ENCODE data around the gene FKBP10. TPM values are rescaled to one million over a fixed set of nuclear protein-coding genes. Genes with fewer than 3 reads are reported as not detected.
"Not testable (repeated sequence)": the region's sequence is repeated elsewhere in the genome, so short reads cannot be mapped to it uniquely, and the experiment has no call there.

FKBP10 gene
- polyA plus RNA-seq, 1 donor from 2014 or later: not detected

- Mint-ChIP-seq H3K9me3 (no peaks in the 10 kb centered on the region), H3K4me3 (peak overlapping the region; percentile 30 to 93 (median 76)), H3K27me3 (peaks cover 7% of the 10 kb centered on the region), H3K4me1 (peaks cover 0 to 11% (median 11%) of the 10 kb centered on the region in 3 donors), H3K27ac (peak overlapping the region in 1 of 3 donors; percentile 31), H3K36me3 (no peaks in the 10 kb centered on the region)
Observed at GRCh38 chr17:41813152-41813680, 412 bp downstream of the FKBP10 start.

GRCh38 chr17:41813699-41814124 lies 908 bp downstream of the FKBP10 start:
- Mint-ChIP-seq H3K9me3 (no peaks in the 10 kb centered on the region), H3K36me3 (no peaks in the 10 kb centered on the region), H3K27ac (peak overlapping the region in 1 of 3 donors; percentile 14), H3K4me1 (peaks cover 0 to 11% (median 11%) of the 10 kb centered on the region in 3 donors), H3K27me3 (peaks cover 8% of the 10 kb centered on the region), H3K4me3 (peak overlapping the region in 2 of 4 donors; percentile 82 to 93)

GRCh38 chr17:41814195-41814594 lies 1.4 kb downstream of the FKBP10 start:
- peak overlapping the region in 1 of 4 donors; percentile 82 for H3K4me3 Mint-ChIP-seq
- H3K36me3 Mint-ChIP-seq: no peaks in the 10 kb centered on the region
- peaks cover 0 to 11% (median 11%) of the 10 kb centered on the region in 3 donors for H3K4me1 Mint-ChIP-seq
- H3K27ac Mint-ChIP-seq: peak overlapping the region in 1 of 3 donors; percentile 14
- peaks cover 8% of the 10 kb centered on the region for H3K27me3 Mint-ChIP-seq
- no peaks in the 10 kb centered on the region for H3K9me3 Mint-ChIP-seq

GRCh38 chr17:41816637-41817320 lies 4.0 kb downstream of the FKBP10 start:
- Mint-ChIP-seq H3K4me3 (peak overlapping the region in 1 of 4 donors; percentile 32), H3K27me3 (peaks cover 9% of the 10 kb centered on the region), H3K36me3 (no peaks in the 10 kb centered on the region), H3K27ac (no peak overlapping the region), H3K4me1 (peaks cover 0 to 9% (median 5%) of the 10 kb centered on the region in 3 donors), H3K9me3 (no peaks in the 10 kb centered on the region)

- peak overlapping the region in 1 of 4 donors; percentile 17 for H3K4me3 Mint-ChIP-seq
- H3K27ac Mint-ChIP-seq: no peak overlapping the region
- H3K36me3 Mint-ChIP-seq: no peaks in the 10 kb centered on the region
- H3K9me3 Mint-ChIP-seq: no peaks in the 10 kb centered on the region
- peaks cover 0 to 4% (median 1%) of the 10 kb centered on the region in 3 donors for H3K4me1 Mint-ChIP-seq
- peaks cover 6% of the 10 kb centered on the region for H3K27me3 Mint-ChIP-seq
Observed at GRCh38 chr17:41818024-41818423, 5.2 kb downstream of the FKBP10 start.

GRCh38 chr17:41821776-41822175 lies 9.0 kb downstream of the FKBP10 start:
- no peak overlapping the region for H3K27ac Mint-ChIP-seq
- no peaks in the 10 kb centered on the region for H3K9me3 Mint-ChIP-seq
- peak overlapping the region in 1 of 4 donors; percentile 23 for H3K4me3 Mint-ChIP-seq
- peaks cover 6% of the 10 kb centered on the region for H3K27me3 Mint-ChIP-seq
- H3K4me1 Mint-ChIP-seq: no peaks in the 10 kb centered on the region
- H3K36me3 Mint-ChIP-seq: peaks cover 2% of the 10 kb centered on the region

GRCh38 chr17:41822216-41823140 lies 9.7 kb downstream of the FKBP10 start:
- Mint-ChIP-seq H3K36me3 (peaks cover 2% of the 10 kb centered on the region), H3K9me3 (no peaks in the 10 kb centered on the region), H3K27me3 (peaks cover 6% of the 10 kb centered on the region), H3K27ac (no peak overlapping the region), H3K4me3 (no peak overlapping the region), H3K4me1 (no peaks in the 10 kb centered on the region)

- Mint-ChIP-seq H3K4me1 (no peaks in the 10 kb centered on the region), H3K4me3 (no peak overlapping the region), H3K27ac (no peak overlapping the region), H3K9me3 (no peaks in the 10 kb centered on the region), H3K36me3 (peaks cover 2% of the 10 kb centered on the region), H3K27me3 (peaks cover 6% of the 10 kb centered on the region)
Observed at GRCh38 chr17:41823141-41823524, 10.3 kb downstream of the FKBP10 start.

- peaks cover 4% of the 10 kb centered on the region for H3K27me3 Mint-ChIP-seq
- no peak overlapping the region for H3K4me3 Mint-ChIP-seq
- H3K4me1 Mint-ChIP-seq: no peaks in the 10 kb centered on the region
- no peak overlapping the region for H3K27ac Mint-ChIP-seq
- peaks cover 2% of the 10 kb centered on the region for H3K36me3 Mint-ChIP-seq
- H3K9me3 Mint-ChIP-seq: no peaks in the 10 kb centered on the region
Observed at GRCh38 chr17:41823580-41823979, 10.8 kb downstream of the FKBP10 start.

- no peaks in the 10 kb centered on the region for H3K4me1 Mint-ChIP-seq
- H3K9me3 Mint-ChIP-seq: no peaks in the 10 kb centered on the region
- no peak overlapping the region for H3K27ac Mint-ChIP-seq
- peaks cover 4% of the 10 kb centered on the region for H3K27me3 Mint-ChIP-seq
- peaks cover 2% of the 10 kb centered on the region for H3K36me3 Mint-ChIP-seq
- H3K4me3 Mint-ChIP-seq: no peak overlapping the region
Observed at GRCh38 chr17:41824086-41824485, 11.3 kb downstream of the FKBP10 start.

GRCh38 chr17:41825175-41825845 lies 12.5 kb downstream of the FKBP10 start:
- no peak overlapping the region for H3K4me3 Mint-ChIP-seq
- no peak overlapping the region for H3K27ac Mint-ChIP-seq
- no peaks in the 10 kb centered on the region for H3K27me3 Mint-ChIP-seq
- H3K36me3 Mint-ChIP-seq: peaks cover 6% of the 10 kb centered on the region
- no peaks in the 10 kb centered on the region for H3K9me3 Mint-ChIP-seq
- no peaks in the 10 kb centered on the region for H3K4me1 Mint-ChIP-seq

- H3K27me3 Mint-ChIP-seq, H3K4me3 Mint-ChIP-seq, H3K27ac Mint-ChIP-seq, H3K36me3 Mint-ChIP-seq, H3K9me3 Mint-ChIP-seq, H3K4me1 Mint-ChIP-seq: not testable (repeated sequence)
Observed at GRCh38 chr17:41829961-41830360, 17.2 kb downstream of the FKBP10 start.

GRCh38 chr17:41835214-41835799 lies 22.5 kb downstream of the FKBP10 start:
- peaks cover 5 to 13% (median 12%) of the 10 kb centered on the region in 3 donors for H3K4me1 Mint-ChIP-seq

GRCh38 chr17:41835800-41836549 lies 23.2 kb downstream of the FKBP10 start, which contains the start of gene NT5C3B:
TSS of gene NT5C3B (minus strand) at chr17:41836232. CDS start at chr17:41836193, 39 bp downstream.
- Mint-ChIP-seq H3K36me3 (peaks cover 3% of the 10 kb centered on the region), H3K9me3 (no peaks in the 10 kb centered on the region), H3K27ac (peak within 1 kb of the TSS in 1 of 3 donors; percentile 32), H3K4me3 (peak within 1 kb of the TSS; percentile 80 to 96 (median 90)), H3K27me3 (no peaks in the 10 kb centered on the region), H3K4me1 (peaks cover 5 to 13% (median 12%) of the 10 kb centered on the region in 3 donors)

More at GRCh38 chr17:41835214-41835799, 22.5 kb downstream of the FKBP10 start:
- H3K4me3 Mint-ChIP-seq: peak overlapping the region; percentile 80 to 96 (median 89)
- no peaks in the 10 kb centered on the region for H3K27me3 Mint-ChIP-seq
- H3K36me3 Mint-ChIP-seq: peaks cover 3% of the 10 kb centered on the region
- no peaks in the 10 kb centered on the region for H3K9me3 Mint-ChIP-seq
- no peak overlapping the region for H3K27ac Mint-ChIP-seq
